Mucosa of descending colon (tissue), 3 donors: Measurements from ENCODE around the gene SLFN12. TPM values are rescaled to one million over a fixed set of nuclear protein-coding genes. Genes with fewer than 3 reads are reported as not detected.

Source experiments
- ATAC-seq: fragments of 200-7000 bp; cut with Tn5 transposase; one replicate; pipeline ENCODE4 v1.9.1; 2020; ENCODE audit warnings: mild to moderate bottlenecking, moderate library complexity
- DNase-seq, 3 donors: peaks; one replicate each; pipeline ENCODE4 v3.0.0-alpha.2; 2020
- H3K36me3 ChIP-seq: fragments of 200-600 bp; one replicate; pipeline ENCODE4 v1.8.0; 2021; ENCODE audit warnings: low read depth, mild to moderate bottlenecking
- H3K4me1 ChIP-seq: fragments of 200-600 bp; one replicate; pipeline ENCODE4 v1.8.0; 2021; ENCODE audit warnings: low read depth, mild to moderate bottlenecking
- H3K4me3 ChIP-seq: fragments of 200-600 bp; one replicate; pipeline ENCODE4 v1.8.0; 2021; ENCODE audit warnings: mild to moderate bottlenecking
- H3K9me3 ChIP-seq: fragments of 200-600 bp; one replicate; pipeline ENCODE4 v1.8.0; 2021; ENCODE audit warnings: mild to moderate bottlenecking
- intact Hi-C, 2 donors: fragments of 100-400 bp; cut with DNase I in 1 of 2; cut with micrococcal nuclease in 1 of 2; formaldehyde crosslinking; loops; one replicate each; pipeline versions ENCODE4 v1.11.0 to v1.11.1; 2022; cut with DNase I, micrococcal nuclease
- total RNA-seq, 3 donors: library from RNA; stranded (reverse); fragmentation: NEBNext Ultra II Directional in 2 of 3; extraction: Animal tissue kit (Norgen Biotek cat#: 25700) in 2 of 3; gene quantifications; one replicate each; pipeline versions ENCODE4 v1.2.1 to v1.2.4, GENCODE V29; 2021 to 2023
- TF ChIP-seq, protein P1 (sequence below): fragments of 200-600 bp; IDR thresholded peaks from one replicate; pipeline ENCODE4 v1.8.0; 2022; ENCODE audit warnings: antibody characterized with exemption, mild to moderate bottlenecking
- donor health status: DM: no; HTN: no; CAD: no; lungs with moderate emphysema.
- donor health status: DM: no; HTN: no; CAD: no.
- donor health status: DM: no; HTN: yes; CAD: no.

Gene SLFN12
- total RNA-seq, 3 donors from 2014 or later, result 1.5 to 5.5 (median 3.1) TPM

DNA sequence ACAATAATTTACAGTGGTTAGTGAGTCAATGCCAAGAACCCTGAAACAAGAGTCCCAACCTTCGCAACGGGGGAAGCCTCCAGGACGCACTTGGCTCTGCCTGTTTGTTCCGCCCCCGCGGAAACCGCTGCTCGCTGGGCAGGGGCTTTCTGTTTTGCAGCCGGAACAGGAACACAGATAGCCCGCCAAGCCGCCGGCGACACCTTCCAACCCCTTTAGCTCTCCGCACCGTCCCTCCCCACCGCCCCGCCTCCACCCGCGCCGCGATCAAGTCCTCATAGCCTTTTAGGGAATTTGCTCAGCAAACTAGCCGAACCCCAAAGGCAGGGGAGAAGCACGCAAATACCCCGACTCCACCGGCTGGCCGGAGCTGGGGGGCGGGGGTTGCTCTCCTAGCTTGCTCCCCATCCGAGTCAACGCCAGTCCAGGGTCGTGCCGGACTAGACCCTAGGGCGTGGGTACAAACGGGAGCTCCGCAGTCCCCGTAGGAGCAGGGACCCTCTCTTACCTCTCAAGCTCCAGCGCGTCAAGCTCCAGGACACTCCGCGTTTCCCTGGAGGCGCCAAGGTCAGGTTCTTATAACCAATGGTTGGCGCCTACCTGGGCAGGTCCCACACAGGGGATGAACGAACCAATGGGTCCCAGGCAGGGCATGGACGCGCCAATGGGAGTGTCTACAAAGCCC, 16.1 kb upstream of the SLFN12 start, which contains the start of gene SLFN13:
Gene SLFN13, minus strand, starts transcription at position 553 of the 685 bp plus-strand sequence. CDS start 3,086 bp downstream, outside the sequence.
- intact Hi-C loops, result no loop called here
- peak; percentile 90 for ATAC-seq
- TF ChIP-seq, protein P1, sequence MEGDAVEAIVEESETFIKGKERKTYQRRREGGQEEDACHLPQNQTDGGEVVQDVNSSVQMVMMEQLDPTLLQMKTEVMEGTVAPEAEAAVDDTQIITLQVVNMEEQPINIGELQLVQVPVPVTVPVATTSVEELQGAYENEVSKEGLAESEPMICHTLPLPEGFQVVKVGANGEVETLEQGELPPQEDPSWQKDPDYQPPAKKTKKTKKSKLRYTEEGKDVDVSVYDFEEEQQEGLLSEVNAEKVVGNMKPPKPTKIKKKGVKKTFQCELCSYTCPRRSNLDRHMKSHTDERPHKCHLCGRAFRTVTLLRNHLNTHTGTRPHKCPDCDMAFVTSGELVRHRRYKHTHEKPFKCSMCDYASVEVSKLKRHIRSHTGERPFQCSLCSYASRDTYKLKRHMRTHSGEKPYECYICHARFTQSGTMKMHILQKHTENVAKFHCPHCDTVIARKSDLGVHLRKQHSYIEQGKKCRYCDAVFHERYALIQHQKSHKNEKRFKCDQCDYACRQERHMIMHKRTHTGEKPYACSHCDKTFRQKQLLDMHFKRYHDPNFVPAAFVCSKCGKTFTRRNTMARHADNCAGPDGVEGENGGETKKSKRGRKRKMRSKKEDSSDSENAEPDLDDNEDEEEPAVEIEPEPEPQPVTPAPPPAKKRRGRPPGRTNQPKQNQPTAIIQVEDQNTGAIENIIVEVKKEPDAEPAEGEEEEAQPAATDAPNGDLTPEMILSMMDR, result no peak
- DNase-seq, result peak; percentile 73 to 91 (median 80)
- peaks cover 8% of the 10 kb centered on the region for H3K4me1 ChIP-seq
- peak within 1 kb of the TSS; percentile 16 for H3K4me3 ChIP-seq
- H3K9me3 ChIP-seq, result no peaks in the 10 kb centered on the region
- no peaks in the 10 kb centered on the region for H3K36me3 ChIP-seq

DNA sequence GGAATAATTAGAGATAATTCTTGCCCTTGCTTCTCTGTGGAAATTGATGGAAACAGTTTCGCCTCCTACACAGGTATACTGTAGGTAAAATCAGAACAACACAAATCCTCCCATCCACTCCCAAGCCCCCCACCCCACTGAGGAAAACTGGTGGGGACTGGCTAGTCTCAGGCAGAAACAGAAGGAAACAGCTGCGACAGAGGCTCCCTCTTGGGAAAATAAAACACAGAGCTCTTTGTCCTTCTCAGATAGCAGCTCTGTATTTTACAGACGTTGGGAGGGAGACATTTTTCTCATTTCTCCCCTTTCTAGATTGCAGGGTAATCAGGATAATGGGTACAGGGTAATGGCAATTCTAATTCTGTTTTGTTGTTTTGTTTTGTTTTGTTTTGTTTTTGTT, 15.2 kb upstream of the SLFN12 start:
- intact Hi-C loops, result no loop called here
- ATAC-seq (no peak), DNase-seq (no peak)
- no peak overlapping the region for H3K4me3 ChIP-seq
- TF ChIP-seq, protein P1, result no peak
- H3K9me3 ChIP-seq, result no peaks in the 10 kb centered on the region
- H3K4me1 ChIP-seq, result peaks cover 8% of the 10 kb centered on the region
- no peaks in the 10 kb centered on the region for H3K36me3 ChIP-seq

DNA sequence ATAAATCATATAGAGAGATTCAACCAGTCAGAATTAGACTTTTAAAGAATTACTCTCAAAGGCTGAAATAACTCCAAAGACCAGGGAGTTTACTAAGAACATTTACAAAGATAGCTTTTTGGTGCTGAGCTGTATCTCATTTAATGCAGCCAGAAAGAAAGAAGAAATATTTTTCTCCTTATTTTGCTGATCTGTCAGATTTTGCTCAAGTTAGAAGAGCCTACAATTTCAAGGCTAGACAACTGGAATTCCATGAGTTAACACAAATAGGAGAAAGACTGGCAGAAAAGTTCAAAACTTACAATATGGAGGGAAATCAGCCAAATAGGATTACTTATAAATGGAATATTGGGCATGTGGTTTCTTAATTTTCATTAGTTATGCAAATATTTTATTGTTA, 6.1 kb upstream of the SLFN12 start:
- no peaks in the 10 kb centered on the region for H3K4me1 ChIP-seq
- no peak for DNase-seq
- ATAC-seq, result no peak
- no peak overlapping the region for H3K4me3 ChIP-seq
- no peaks in the 10 kb centered on the region for H3K9me3 ChIP-seq
- intact Hi-C loops, result no loop called here
- TF ChIP-seq, protein P1, result no peak
- no peaks in the 10 kb centered on the region for H3K36me3 ChIP-seq

DNA sequence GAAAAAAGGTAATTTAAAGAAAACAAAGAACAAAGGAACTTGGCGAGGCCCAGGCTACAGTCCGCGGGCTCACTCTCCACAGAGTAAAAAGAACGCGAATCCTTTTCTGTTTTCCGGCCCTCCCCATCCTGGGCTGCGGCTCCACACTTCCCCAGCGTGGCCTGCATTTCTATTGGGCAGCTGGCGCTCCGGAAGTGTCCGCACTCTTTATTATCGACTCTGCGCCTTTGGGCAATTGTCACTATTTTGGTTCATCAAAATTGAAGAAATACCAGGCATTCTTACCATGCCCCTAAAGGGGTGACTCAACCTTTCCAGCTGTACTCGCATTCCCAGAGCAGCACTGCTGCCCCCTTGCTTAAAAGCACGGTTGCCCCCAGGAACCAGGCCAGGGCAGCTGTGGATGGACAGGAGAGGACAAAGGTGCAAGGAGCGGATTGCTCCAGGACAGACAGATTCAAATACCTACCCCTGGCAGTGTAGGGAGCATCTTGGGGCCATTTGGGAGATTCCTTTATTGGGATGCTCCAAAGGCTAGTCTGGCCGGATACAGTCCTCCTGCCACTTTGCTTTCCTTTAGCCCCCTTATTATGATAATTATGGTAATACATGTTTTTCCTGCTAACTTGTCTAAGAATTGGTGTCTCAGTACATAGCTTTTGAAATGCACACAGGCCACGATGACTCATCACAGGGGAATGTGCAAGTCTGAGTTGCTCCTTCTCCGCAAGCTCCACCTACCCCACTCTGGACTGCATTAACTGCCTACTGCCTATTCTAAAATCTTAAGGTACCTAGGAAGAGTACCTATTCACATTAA, 985 bp upstream of the SLFN12 start:
- Histone ChIP-seq H3K9me3 (no peaks in the 10 kb centered on the region), H3K4me1 (no peaks in the 10 kb centered on the region), H3K36me3 (no peaks in the 10 kb centered on the region), H3K4me3 (peak overlapping the region; percentile 17)
- ATAC-seq (peak; percentile 80), DNase-seq (peak; percentile 34 to 64 (median 57))
- TF ChIP-seq, protein P1, result no peak
- intact Hi-C loops, result no loop called here

DNA sequence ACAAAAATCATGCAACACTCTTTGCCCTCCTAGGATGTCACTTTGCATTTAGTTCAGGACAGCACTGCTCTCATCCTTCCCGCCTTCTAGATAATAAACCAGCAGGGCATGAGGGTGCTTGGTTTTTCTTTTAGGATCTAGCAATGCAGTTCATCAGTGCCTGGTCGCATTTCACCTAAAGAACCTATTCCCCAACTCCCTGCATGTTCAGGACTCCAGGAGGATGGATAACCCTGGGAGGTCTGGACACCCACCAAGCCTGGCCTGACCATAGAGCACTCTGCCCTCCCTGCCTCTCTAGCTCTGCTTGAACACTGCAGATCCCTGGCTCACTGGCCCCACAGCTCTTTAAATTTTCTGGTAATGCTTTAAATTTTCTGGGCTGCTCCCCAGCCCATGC, 2.6 kb downstream of the SLFN12 start:
- ATAC-seq (no peak), DNase-seq (no peak)
- H3K36me3 ChIP-seq, result no peaks in the 10 kb centered on the region
- H3K4me1 ChIP-seq, result no peaks in the 10 kb centered on the region
- no peak overlapping the region for H3K4me3 ChIP-seq
- H3K9me3 ChIP-seq, result no peaks in the 10 kb centered on the region
- intact Hi-C loops, result no loop called here
- TF ChIP-seq, protein P1, result no peak
